Measurements from ENCODE around the gene TM6SF1.

TM6SF1 gene

DNA sequence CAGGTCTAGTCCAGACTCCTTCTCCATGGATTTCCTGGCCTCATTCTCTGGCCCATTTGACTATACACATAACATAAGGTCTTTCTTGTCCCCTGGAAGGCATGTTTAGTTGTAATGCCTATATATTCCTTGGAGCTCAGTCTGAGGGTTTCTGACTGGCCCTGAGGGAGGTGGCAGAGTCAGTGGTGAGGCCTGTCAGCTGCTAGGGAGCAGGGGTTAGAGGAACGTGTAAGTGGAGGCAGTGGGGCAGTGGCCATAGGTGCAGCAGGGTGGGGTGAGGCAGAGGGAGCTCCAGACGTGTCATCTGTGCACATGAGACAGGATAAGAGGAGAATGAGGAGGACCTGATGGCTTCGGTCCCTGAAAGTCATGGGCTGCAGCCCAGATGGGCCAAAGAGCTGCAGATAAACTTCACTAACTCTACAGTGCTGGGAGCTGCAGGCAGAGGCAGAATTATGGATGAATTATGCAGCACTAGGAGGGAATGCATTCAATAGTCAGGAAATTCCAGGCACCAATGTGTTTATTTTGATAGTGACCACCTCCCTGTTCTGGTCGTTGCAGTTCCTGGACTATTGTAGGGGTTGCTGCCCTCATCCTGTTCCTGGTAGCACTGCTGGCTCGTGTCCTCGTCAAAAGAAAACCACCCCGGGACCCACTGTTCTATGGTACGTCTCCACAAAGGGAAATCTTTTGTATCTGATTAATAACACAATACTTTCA, 4.9 kb downstream of the TM6SF1 start:
- H3K4me3 ChIP-seq (ENCODE audit: low read depth, low read length) = no peak overlapping the region
- no peak for DNase-seq (ENCODE audit: low read depth)
- TF ChIP-seq MYC (IDR thresholded peaks at IDR 0.05; ENCODE audit: low read depth, low read length) (no peak), MAX (IDR thresholded peaks at IDR 0.05; ENCODE audit: low read depth, low read length) (no peak), POLR2A (IDR thresholded peaks at IDR 0.05; ENCODE audit: extremely low read depth, insufficient read length) (no peak), CTCF (IDR thresholded peaks at IDR 0.05; ENCODE audit: low read depth, low read length) (no peak)

DNA sequence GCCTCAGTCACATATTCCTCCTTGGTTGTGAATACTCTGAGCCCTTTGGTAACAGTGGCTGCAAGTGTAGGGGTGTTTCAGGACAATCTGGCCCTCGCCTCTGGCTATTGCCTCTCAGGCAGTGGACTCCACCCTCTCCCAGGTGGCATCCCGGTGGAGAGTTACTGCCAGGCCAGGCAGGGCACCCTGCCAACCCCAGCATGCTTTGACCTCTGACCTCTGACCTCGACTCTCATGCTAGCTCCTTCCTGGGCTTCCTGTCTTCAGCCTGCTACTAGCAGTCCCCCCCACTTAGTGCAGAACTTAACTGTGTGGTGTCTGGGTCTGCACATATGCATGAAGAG, 5.5 kb downstream of the TM6SF1 start:
- no peak for TF ChIP-seq CTCF (IDR thresholded peaks at IDR 0.05; ENCODE audit: low read depth, low read length)
- no peak for TF ChIP-seq POLR2A (IDR thresholded peaks at IDR 0.05; ENCODE audit: extremely low read depth, insufficient read length)
- no peak for TF ChIP-seq MYC (IDR thresholded peaks at IDR 0.05; ENCODE audit: low read depth, low read length)
- TF ChIP-seq MAX (IDR thresholded peaks at IDR 0.05; ENCODE audit: low read depth, low read length) = no peak
- no peak overlapping the region for H3K4me3 ChIP-seq (ENCODE audit: low read depth, low read length)
- DNase-seq (ENCODE audit: low read depth) = no peak

DNA sequence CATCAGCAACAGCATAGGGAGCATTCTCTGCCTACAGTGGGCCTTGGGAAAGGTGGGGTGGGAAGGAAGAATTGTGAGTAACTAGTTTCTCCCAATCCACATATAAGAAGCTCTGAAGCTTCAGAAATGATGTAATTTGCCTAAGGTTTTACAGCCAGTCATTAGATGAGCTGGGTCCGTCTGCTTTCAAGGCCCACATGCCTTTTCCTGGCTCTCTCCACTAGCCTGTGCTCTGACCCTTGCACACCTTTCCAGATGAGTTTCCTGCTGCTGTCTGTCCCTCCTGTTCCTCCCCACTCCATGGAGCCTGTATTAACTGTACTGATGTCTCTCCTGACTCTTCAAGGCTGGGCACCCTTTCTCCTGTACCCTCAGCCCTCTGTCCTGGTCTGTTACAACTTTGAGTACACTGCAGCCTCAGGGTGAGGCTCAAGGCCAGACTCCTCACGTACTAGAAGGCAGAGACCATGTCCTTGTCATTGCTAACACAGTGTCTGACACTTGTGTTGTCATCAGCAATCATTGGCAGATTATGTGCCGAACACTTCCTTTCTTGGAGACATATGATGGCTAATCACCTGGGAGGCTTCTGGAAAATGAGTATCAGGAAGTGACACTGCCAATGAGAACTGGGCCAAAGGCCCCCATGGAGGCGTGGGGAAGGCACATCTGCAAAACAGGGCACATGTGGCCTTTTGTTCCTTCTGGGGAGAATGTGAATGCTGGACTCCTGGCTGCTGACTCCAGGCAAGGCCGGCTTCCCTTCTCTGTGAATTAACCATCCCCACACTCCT, 6.6 kb downstream of the TM6SF1 start:
- DNase-seq (ENCODE audit: low read depth) = no peak
- no peak overlapping the region for H3K4me3 ChIP-seq (ENCODE audit: low read depth, low read length)
- TF ChIP-seq CTCF (IDR thresholded peaks at IDR 0.05; ENCODE audit: low read depth, low read length) (no peak), POLR2A (IDR thresholded peaks at IDR 0.05; ENCODE audit: extremely low read depth, insufficient read length) (no peak), MAX (IDR thresholded peaks at IDR 0.05; ENCODE audit: low read depth, low read length) (no peak), MYC (IDR thresholded peaks at IDR 0.05; ENCODE audit: low read depth, low read length) (no peak)

DNA sequence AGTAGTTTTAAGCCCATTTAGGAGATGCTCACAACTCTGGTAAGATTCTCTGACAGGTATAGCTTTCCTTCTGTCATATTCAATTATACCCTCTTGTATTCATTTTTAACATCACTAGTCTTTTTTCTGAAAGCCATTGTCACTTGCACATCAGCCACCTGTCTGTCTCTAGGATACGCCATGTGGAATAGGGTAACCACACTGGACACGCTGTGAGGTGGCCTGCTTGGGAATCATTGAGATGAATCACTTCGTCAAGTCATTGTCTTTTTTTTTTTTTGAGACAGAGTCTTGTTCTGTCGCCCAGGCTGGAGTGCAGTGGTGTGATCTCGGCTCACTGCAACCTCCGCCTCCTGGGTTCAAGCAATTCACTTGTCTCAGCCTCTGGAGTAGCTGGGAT, 7.4 kb downstream of the TM6SF1 start:
- TF ChIP-seq POLR2A (IDR thresholded peaks at IDR 0.05; ENCODE audit: extremely low read depth, insufficient read length) = no peak
- TF ChIP-seq MAX (IDR thresholded peaks at IDR 0.05; ENCODE audit: low read depth, low read length) = no peak
- no peak for TF ChIP-seq MYC (IDR thresholded peaks at IDR 0.05; ENCODE audit: low read depth, low read length)
- no peak for DNase-seq (ENCODE audit: low read depth)
- H3K4me3 ChIP-seq (ENCODE audit: low read depth, low read length) = no peak overlapping the region

GRCh38 chr15:83115410-83115809, 8.0 kb downstream of the TM6SF1 start:
- H3K4me3 ChIP-seq (ENCODE audit: low read depth, low read length) = no peak overlapping the region
- TF ChIP-seq CTCF (IDR thresholded peaks at IDR 0.05; ENCODE audit: low read depth, low read length) (no peak), MYC (IDR thresholded peaks at IDR 0.05; ENCODE audit: low read depth, low read length) (no peak), MAX (IDR thresholded peaks at IDR 0.05; ENCODE audit: low read depth, low read length) (no peak), POLR2A (IDR thresholded peaks at IDR 0.05; ENCODE audit: extremely low read depth, insufficient read length) (no peak)
- no peak for DNase-seq (ENCODE audit: low read depth)
